ENCODE data around the gene POLR2E. TPM values are rescaled to one million over a fixed set of nuclear protein-coding genes. Genes with fewer than 3 reads are reported as not detected.
A peak's percentile ranks its signal among the peaks of the same experiment; 100 is the strongest.

The POLR2E gene
- total RNA-seq (10 to 100 TPM; 40.0 to 66.5 (median 58.6) TPM), polyA plus RNA-seq (10 to 100 TPM; 62.5 to 69.4 TPM)

DNA sequence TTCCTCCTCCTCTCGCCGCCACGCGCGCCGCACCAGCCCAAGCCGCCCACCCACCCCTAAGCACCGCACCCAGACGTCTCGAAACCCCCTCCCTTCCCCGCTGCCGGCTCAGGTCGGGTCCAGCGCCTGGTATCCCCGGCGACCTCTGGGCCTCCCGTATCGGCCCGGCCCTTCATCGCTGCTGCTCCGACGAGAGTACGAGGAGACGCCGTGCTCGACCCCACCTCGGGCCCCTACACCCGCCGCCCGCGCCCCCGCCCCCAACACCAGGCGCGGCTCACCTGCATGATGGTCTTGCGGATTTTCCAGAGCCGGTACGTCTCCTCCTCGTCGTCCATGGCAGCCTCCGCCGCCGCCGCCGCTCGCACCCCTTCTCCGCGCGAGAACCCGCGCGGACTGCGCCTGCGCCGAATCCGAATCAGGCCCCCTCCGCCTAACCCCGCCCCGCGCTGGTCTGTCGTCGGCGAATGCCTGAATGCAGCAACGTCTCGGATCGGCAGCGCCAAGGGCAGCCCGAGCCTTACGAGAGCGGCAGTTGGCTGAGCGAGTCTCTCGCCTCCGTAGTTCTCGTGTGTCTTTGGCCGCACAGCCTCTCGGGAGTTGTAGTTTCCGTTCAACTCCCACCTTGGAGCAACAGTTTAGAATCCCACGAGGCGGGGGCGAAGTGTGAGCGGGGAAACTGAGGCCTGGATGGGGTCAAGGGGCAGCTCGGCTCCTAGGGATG, at the start of gene POLR2E:
POLR2E (minus strand) TSS at position 398 of the 724 bp plus-strand sequence; CDS start at position 338, 60 bp downstream.
- intact Hi-C loops (cut with DNase I), result no loop called here
- Histone ChIP-seq H3K27me3 (no peaks in the 10 kb centered on the region), H3K9me3 (no peaks in the 10 kb centered on the region), H3K36me3 (peaks cover 0 to 15% (median 7%) of the 10 kb centered on the region in 3 donors), H3K4me3 (peak within 1 kb of the TSS; percentile 59 to 96 (median 87)), H3K27ac (peak within 1 kb of the TSS in 2 of 4 donors; percentile 15 to 22), H3K4me1 (peaks cover 0 to 12% (median 0%) of the 10 kb centered on the region in 3 donors)
- FAIRE-seq, result peak; percentile 85
- DNase-seq, result peak; percentile 97 to 100 (median 98)
- TF ChIP-seq, protein P1, sequence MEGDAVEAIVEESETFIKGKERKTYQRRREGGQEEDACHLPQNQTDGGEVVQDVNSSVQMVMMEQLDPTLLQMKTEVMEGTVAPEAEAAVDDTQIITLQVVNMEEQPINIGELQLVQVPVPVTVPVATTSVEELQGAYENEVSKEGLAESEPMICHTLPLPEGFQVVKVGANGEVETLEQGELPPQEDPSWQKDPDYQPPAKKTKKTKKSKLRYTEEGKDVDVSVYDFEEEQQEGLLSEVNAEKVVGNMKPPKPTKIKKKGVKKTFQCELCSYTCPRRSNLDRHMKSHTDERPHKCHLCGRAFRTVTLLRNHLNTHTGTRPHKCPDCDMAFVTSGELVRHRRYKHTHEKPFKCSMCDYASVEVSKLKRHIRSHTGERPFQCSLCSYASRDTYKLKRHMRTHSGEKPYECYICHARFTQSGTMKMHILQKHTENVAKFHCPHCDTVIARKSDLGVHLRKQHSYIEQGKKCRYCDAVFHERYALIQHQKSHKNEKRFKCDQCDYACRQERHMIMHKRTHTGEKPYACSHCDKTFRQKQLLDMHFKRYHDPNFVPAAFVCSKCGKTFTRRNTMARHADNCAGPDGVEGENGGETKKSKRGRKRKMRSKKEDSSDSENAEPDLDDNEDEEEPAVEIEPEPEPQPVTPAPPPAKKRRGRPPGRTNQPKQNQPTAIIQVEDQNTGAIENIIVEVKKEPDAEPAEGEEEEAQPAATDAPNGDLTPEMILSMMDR (IDR thresholded peaks at IDR 0.05), result no peak
- WGBS, 2 donors, result 0% methylated on average over 77 to 81 of the region's 81 CpGs
- peak; percentile 96 to 98 (median 98) for ATAC-seq

DNA sequence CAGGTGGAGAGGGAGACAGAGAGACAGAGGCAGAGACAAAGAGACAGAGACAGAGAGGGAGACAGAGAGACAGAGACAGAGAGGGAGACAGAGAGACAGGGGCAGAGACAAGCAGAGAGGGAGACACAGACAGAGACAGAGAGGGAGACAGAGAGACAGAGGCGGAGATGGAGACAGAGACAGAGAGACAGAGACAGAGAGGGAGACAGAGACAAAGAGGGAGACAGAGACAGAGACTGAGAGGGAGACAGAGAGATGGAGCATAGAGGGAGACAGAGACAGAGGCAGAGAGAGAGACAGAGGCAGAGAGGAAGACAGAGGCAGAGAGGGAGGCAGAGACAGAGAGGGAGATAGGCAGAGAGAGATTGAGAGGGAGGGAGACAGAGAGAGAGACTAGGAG, 49.6 kb upstream of the POLR2E start:
- H3K27me3 ChIP-seq, result no peaks in the 10 kb centered on the region
- TF ChIP-seq, protein P1 (IDR thresholded peaks at IDR 0.05), result no peak
- H3K27ac ChIP-seq, result no peak overlapping the region
- DNase-seq (no peak), FAIRE-seq (no peak), ATAC-seq (no peak)
- no peak overlapping the region for H3K4me3 ChIP-seq
- intact Hi-C loops (cut with DNase I), result no loop called here
- H3K4me1 ChIP-seq, result no peaks in the 10 kb centered on the region
- peaks cover 0 to 21% (median 0%) of the 10 kb centered on the region in 3 donors for H3K36me3 ChIP-seq
- 97 to 100% methylated on average over 1 of the region's 1 CpG for WGBS, 2 donors
- no peaks in the 10 kb centered on the region for H3K9me3 ChIP-seq

DNA sequence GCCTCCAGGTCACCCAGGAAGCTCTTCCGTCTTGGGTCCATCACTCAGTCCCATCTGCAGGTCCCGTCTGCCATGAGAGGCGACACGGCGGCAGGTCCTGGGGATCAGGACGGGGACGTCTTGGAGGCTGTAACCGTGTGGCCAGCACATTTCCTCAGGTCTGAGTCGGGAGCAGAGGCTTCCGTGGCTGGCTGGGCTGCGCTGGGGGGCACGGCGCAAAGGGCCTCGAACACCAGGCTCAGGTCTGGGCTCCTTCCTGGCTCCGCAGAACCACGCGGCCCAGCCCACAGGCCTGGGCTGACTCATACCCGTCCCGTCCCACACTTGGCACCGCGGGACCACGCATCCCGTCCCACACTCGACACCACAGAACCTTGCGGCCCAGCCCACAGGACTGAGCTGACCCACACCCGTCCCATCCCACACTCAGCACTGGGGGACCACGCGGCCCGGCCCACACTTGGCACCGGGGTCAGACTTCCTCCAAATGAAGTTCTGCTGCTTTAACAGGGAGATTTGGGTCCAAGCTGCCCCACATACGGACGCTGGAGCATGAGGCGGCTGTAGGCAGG, 48.7 kb upstream of the POLR2E start:
- ATAC-seq, result no peak
- Histone ChIP-seq H3K9me3 (no peaks in the 10 kb centered on the region), H3K27ac (no peak overlapping the region), H3K36me3 (peaks cover 0 to 16% (median 0%) of the 10 kb centered on the region in 3 donors), H3K4me3 (no peak overlapping the region), H3K27me3 (no peaks in the 10 kb centered on the region), H3K4me1 (no peaks in the 10 kb centered on the region)
- no peak for FAIRE-seq
- intact Hi-C loops (cut with DNase I), result no loop called here
- TF ChIP-seq, protein P1 (IDR thresholded peaks at IDR 0.05), result no peak
- WGBS, 2 donors, result 96 to 97% methylated on average over 31 to 33 of the region's 33 CpGs
- peak in 1 of 6 donors; percentile 72 for DNase-seq

DNA sequence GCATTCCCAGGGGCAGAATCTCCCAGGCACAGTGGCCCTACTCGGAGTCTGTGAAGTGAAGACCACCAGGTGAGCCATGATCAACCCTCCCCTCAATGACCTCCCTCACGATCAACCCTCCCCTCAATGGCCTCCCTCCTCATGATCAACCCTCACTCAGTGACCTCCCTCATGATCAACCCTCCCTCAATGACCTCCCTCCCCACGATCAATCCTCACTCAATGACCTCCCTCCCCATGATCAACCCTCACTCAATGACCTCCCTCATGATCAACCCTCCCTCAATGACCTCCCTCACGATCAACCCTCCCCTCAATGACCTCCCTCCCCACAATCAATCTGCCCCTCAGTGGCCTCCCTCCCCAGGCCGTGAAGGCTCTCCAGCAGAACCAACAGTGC, 46.8 kb upstream of the POLR2E start:
- FAIRE-seq (no peak), DNase-seq (no peak), ATAC-seq (peak in 3 of 4 donors; percentile 18 to 42 (median 28))
- TF ChIP-seq, protein P1 (IDR thresholded peaks at IDR 0.05), result no peak
- no peak overlapping the region for H3K4me3 ChIP-seq
- intact Hi-C loops (cut with DNase I), result no loop called here
- 86 to 89% methylated on average over 5 of the region's 5 CpGs for WGBS, 2 donors
- no peak overlapping the region for H3K27ac ChIP-seq
- no peaks in the 10 kb centered on the region for H3K27me3 ChIP-seq
- peaks cover 0 to 8% (median 0%) of the 10 kb centered on the region in 3 donors for H3K36me3 ChIP-seq
- no peaks in the 10 kb centered on the region for H3K9me3 ChIP-seq
- H3K4me1 ChIP-seq, result no peaks in the 10 kb centered on the region
